Panc1 (cell line): ENCODE data around the gene LAMTOR1. TPM values are rescaled to one million over a fixed set of nuclear protein-coding genes. Genes with fewer than 3 reads are reported as not detected.

Experiments
- ATAC-seq: fragments of 200-7000 bp; cut with Tn5 transposase; 2 replicates; pipeline ENCODE4 v1.9.1; 2020; ENCODE audit warnings: mild to moderate bottlenecking, moderate library complexity
- BruUV-seq: library from RNA; stranded (reverse); fragments of 400-500 nt; replicated peaks from 2 replicates; lab custom pipeline; 2021; lab: Mats Ljungman, UMichigan
- CTCF ChIA-PET: fragments of 300-600 bp; sonication (Branson Sonifier 250); formaldehyde crosslinking; loops from one replicate; lab custom pipeline; 2022; ENCODE audit warnings: antibody characterized with exemption; lab: Charles Lee
- POLR2A ChIA-PET: fragments of 300-600 bp; sonication (Branson Sonifier 250); formaldehyde crosslinking; loops from one replicate; lab custom pipeline; 2022; ENCODE audit warnings: antibody characterized with exemption; lab: Charles Lee
- DNase-seq: peaks from one replicate; pipeline ENCODE4 v3.0.0-alpha.2; 2010; ENCODE audit warnings: low read depth, low spot score
- H3K27ac ChIP-seq: 2 replicates; pipeline ENCODE4 v1.5.1; 2011; ENCODE audit warnings: mild to moderate bottlenecking, low read length, inconsistent platforms
- H3K27me3 ChIP-seq: fragments of 200-500 bp; sonication (Bioruptor generic); 2 replicates; pipeline ENCODE4 v1.6.0; 2014; ENCODE audit warnings: low read length, inconsistent platforms; ENCODE audit not compliant: control insufficient read depth, insufficient read depth
- H3K36me3 ChIP-seq: fragments of 200-500 bp; sonication (Bioruptor generic); 2 replicates; pipeline ENCODE4 v1.5.1; 2014; ENCODE audit warnings: inconsistent platforms, mild to moderate bottlenecking, low read length, moderate library complexity; ENCODE audit not compliant: control insufficient read depth, insufficient read depth
- H3K4me1 ChIP-seq: 2 replicates; pipeline ENCODE4 v1.5.1; 2011; ENCODE audit warnings: inconsistent platforms, mild to moderate bottlenecking, low read length, moderate library complexity; ENCODE audit not compliant: control insufficient read depth, insufficient read depth
- H3K4me3 ChIP-seq, 2 experiments: 2 replicates each; pipeline ENCODE4 v1.5.1; 2011 to 2012; ENCODE audit warnings: low read depth in 2 of 2, low read length in 2 of 2, mild to moderate bottlenecking in 2 of 2, inconsistent platforms in 1 of 2, moderate library complexity in 1 of 2
- H3K9me3 ChIP-seq: fragments of 200-500 bp; sonication (Bioruptor generic); 2 replicates; pipeline ENCODE4 v1.5.1; 2014; ENCODE audit warnings: low read depth, mild to moderate bottlenecking, inconsistent platforms, low read length, moderate library complexity; ENCODE audit not compliant: control insufficient read depth, insufficient read depth
- POLR2AphosphoS5 ChIP-seq: IDR thresholded peaks from 2 replicates; pipeline ENCODE4 v1.6.1; 2012; ENCODE audit warnings: mild to moderate bottlenecking, low read depth, low read length, moderate library complexity
- SIN3A ChIP-seq: IDR thresholded peaks from 2 replicates; pipeline ENCODE4 v1.6.1; 2012; ENCODE audit warnings: low read depth, mild to moderate bottlenecking, low read length, moderate library complexity, borderline replicate concordance; ENCODE audit not compliant: insufficient read depth
- TCF7L2 ChIP-seq: IDR thresholded peaks from 2 replicates; pipeline ENCODE4 v1.6.1; 2011; ENCODE audit warnings: mild to moderate bottlenecking, low read depth, low read length, inconsistent platforms
- in situ Hi-C: cut with HindIII; loops from 2 replicates; pipeline ENCODE4 v1.10.0; 2016; ENCODE audit warnings: low sequenced_read_pairs, low pct_unique_long_range_greater_than_20kb
- intact Hi-C: fragments of 100-400 bp; cut with micrococcal nuclease; formaldehyde crosslinking; loops from one replicate; pipeline ENCODE4 v1.10.0; 2022; ENCODE audit not compliant: unreplicated experiment
- total RNA-seq: library from RNA; stranded (reverse); gene quantifications from one replicate; pipeline ENCODE4 v1.2.1, GENCODE V29; 2021; ENCODE audit not compliant: unreplicated experiment
- TF ChIP-seq, protein P1 (sequence below), 2 experiments: IDR thresholded peaks; 2 replicates each; pipeline ENCODE4 v1.6.1; 2011 to 2012; ENCODE audit warnings: low read depth in 2 of 2, control low read depth in 1 of 2, low read length in 1 of 2, mild to moderate bottlenecking in 1 of 2, moderate library complexity in 1 of 2; ENCODE audit not compliant: insufficient read depth in 1 of 2
- TF ChIP-seq, protein P2 (sequence below): fragments of 450-650 bp; IDR thresholded peaks from 2 replicates; pipeline ENCODE4 v1.5.1; 2017; ENCODE audit warnings: mild to moderate bottlenecking

LAMTOR1 gene
- total RNA-seq, 1 experiment from 2014 or later = 126 TPM

DNA sequence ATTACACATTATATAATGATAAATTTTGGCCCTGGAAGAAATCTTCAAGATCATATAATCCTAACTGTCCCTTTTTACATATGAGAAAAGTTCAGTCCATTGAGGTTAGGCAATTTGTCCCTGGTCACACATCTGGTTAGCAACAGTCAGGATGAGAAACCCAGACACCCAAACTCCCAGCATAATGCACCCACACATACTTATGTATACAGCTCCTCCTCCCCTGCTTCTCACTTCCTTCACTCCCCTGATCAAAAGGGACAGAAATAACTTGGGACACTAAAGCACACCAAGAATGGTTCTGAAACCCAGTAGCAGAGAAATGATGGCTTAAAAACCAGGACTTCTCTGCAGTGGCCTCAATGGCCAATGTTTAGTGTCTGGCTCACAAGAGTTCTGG, 33.9 kb downstream of the LAMTOR1 start:
- ChIA-PET CTCF (interaction anchor here (0.6 kb wide), 1 partner anchor 47 kb away, joined by 5 read pairs; no protein-coding TSS in a partner anchor), POLR2A (interaction anchor here (0.9 kb wide), 1 partner anchor 10 kb away, joined by 4 read pairs; no protein-coding TSS in a partner anchor)
- no peak overlapping the region; the same call in 1 of the 2 replicates for H3K27ac ChIP-seq
- peaks cover 2% of the 10 kb centered on the region; the same call in 1 of the 2 replicates for H3K36me3 ChIP-seq
- BruUV-seq = no TSS peak
- H3K4me1 ChIP-seq = peaks cover 20% of the 10 kb centered on the region
- H3K27me3 ChIP-seq = no peaks in the 10 kb centered on the region
- TF ChIP-seq TCF7L2 (no peak), POLR2AphosphoS5 (no peak), SIN3A (no peak)
- TF ChIP-seq, protein P1, sequence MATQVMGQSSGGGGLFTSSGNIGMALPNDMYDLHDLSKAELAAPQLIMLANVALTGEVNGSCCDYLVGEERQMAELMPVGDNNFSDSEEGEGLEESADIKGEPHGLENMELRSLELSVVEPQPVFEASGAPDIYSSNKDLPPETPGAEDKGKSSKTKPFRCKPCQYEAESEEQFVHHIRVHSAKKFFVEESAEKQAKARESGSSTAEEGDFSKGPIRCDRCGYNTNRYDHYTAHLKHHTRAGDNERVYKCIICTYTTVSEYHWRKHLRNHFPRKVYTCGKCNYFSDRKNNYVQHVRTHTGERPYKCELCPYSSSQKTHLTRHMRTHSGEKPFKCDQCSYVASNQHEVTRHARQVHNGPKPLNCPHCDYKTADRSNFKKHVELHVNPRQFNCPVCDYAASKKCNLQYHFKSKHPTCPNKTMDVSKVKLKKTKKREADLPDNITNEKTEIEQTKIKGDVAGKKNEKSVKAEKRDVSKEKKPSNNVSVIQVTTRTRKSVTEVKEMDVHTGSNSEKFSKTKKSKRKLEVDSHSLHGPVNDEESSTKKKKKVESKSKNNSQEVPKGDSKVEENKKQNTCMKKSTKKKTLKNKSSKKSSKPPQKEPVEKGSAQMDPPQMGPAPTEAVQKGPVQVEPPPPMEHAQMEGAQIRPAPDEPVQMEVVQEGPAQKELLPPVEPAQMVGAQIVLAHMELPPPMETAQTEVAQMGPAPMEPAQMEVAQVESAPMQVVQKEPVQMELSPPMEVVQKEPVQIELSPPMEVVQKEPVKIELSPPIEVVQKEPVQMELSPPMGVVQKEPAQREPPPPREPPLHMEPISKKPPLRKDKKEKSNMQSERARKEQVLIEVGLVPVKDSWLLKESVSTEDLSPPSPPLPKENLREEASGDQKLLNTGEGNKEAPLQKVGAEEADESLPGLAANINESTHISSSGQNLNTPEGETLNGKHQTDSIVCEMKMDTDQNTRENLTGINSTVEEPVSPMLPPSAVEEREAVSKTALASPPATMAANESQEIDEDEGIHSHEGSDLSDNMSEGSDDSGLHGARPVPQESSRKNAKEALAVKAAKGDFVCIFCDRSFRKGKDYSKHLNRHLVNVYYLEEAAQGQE (IDR thresholded peaks at IDR 0.05; ENCODE audit: insufficient read depth in 1 of 2, low read depth in 2 of 2, low read length in 1 of 2) = no peak
- TF ChIP-seq, protein P2, sequence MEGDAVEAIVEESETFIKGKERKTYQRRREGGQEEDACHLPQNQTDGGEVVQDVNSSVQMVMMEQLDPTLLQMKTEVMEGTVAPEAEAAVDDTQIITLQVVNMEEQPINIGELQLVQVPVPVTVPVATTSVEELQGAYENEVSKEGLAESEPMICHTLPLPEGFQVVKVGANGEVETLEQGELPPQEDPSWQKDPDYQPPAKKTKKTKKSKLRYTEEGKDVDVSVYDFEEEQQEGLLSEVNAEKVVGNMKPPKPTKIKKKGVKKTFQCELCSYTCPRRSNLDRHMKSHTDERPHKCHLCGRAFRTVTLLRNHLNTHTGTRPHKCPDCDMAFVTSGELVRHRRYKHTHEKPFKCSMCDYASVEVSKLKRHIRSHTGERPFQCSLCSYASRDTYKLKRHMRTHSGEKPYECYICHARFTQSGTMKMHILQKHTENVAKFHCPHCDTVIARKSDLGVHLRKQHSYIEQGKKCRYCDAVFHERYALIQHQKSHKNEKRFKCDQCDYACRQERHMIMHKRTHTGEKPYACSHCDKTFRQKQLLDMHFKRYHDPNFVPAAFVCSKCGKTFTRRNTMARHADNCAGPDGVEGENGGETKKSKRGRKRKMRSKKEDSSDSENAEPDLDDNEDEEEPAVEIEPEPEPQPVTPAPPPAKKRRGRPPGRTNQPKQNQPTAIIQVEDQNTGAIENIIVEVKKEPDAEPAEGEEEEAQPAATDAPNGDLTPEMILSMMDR = no peak
- no peaks in the 10 kb centered on the region for H3K9me3 ChIP-seq
- in situ Hi-C loops (no loop called here), intact Hi-C loops (no loop called here)
- no peak for DNase-seq
- no peak overlapping the region for H3K4me3 ChIP-seq
- no peak for ATAC-seq

- Histone ChIP-seq H3K4me1 (peaks cover 20% of the 10 kb centered on the region), H3K9me3 (no peaks in the 10 kb centered on the region), H3K27me3 (no peaks in the 10 kb centered on the region), H3K36me3 (peaks cover 2% of the 10 kb centered on the region; the same call in 1 of the 2 replicates), H3K27ac (no peak overlapping the region), H3K4me3 (no peak overlapping the region)
- in situ Hi-C loops = no loop called here
- intact Hi-C loops = no loop called here
- no peak for ATAC-seq
- POLR2A ChIA-PET = no interaction called here
- no peak for TF ChIP-seq SIN3A
- TF ChIP-seq POLR2AphosphoS5 = no peak
- TF ChIP-seq, protein P2 = no peak
- no peak for TF ChIP-seq TCF7L2
- TF ChIP-seq, protein P1 (IDR thresholded peaks at IDR 0.05; ENCODE audit: insufficient read depth in 1 of 2, low read depth in 2 of 2, low read length in 1 of 2) = no peak
- no TSS peak for BruUV-seq
- CTCF ChIA-PET = interaction anchor here (0.6 kb wide), 1 partner anchor 367 kb away, joined by 8 read pairs; the partner anchor contains the start of gene CLPB
- no peak for DNase-seq
These were observed 35.4 kb downstream of the LAMTOR1 start for GRCh38 chr11:72067676-72068075.
